HuH-7 (cell line): ENCODE data around the gene TMEM253.

Experiments
- DNase-seq: peaks from one replicate; pipeline ENCODE4 v3.0.0; 2011; ENCODE audit warnings: low spot score

Gene TMEM253

DNA sequence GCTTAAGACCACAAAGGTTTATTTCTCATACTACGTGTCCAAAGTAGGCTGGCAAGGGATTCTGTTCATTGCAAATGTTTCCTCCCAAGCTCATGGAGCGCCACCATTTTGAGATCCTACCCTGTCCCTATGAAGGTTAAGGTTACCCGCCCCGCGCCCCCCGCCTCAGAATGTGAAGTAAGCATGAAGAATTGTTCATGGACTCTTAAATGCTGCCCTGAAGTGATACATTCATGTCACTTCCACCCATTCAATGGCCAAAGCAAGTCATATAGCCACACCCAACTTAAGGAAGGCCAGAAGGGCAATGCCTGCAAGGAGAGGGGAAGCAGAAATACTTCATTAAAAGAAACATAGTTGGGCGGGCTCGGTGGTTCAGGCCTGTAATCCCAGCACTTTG, 4.2 kb downstream of the TMEM253 start:
- no peak for DNase-seq

DNA sequence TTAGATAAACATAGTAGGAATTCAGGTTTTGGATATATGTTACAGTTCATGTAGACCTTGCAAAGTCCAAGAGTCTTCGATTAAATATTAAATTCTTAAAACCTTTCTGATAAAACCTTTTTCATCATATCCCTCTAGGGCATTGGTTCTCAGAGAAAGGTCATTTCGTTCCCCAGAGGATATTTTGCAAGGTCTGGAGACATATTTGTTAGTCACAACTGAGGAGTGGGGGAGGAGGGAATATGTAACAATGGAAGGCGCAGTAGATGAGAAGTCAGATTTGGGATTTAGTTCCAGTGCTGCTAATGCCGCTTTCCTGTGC, 5.3 kb downstream of the TMEM253 start:
- DNase-seq = peak; percentile 2

DNA sequence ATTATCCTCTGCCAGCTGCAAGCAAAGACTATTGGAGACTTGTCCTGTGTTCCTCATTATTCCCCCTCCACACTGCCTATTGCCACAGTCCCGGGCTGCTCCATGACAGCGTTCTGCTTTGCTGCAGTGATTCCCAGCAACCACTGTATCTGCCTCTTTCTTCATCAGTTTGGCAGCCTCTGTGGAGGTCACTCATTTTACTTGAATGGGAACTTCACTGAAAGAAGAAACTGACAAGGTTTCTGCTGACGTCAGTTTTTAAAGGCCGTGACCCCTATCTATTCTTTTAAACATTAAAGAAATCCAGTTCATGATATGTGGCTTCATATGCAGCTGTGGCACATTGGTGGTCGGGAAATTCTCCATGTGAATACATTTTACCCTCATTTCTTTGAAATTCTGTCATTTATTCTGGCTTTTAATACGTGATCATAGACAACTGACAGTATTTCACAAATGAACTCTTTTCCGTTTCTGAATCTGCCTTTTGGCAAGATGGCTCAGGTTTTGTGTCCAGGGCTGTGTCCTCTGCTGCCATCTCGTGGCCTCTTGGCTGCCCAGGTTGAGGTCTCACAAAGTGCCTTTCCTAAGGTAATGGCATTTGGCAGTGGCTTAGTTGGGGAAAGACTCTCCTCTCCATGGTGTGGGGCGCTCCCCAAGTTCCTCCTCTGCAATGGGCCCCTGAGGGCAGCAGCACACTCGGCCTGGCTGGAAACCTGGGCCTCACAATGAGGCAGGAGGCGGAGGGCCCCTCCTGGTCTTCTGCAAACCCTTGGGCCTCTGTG, 5.8 kb downstream of the TMEM253 start:
- peak; percentile 66 for DNase-seq

DNA sequence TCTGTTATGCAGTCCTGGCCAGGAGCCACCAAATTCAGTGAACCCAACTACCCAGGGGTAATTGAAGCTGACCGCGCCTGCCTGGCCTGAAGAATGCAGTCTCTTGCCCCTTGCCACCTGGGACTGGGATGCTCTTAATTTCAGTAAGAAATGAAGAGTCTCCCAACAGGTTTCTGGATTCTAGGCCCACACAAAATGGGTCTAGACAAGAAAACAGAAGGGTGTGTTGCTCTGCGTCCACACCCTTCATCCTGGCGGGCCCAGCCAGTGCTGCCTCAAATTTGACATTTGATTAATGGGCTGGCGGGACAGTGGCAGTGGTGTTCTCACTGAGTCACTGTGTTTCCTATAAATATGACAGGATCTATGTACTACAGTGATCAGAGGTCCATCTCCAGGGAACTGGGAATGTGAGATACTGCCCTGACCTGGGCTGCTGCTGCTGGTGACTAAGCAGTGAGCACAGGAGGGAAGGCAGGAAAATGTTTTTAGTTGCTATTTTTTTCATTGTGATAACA, 6.5 kb downstream of the TMEM253 start:
- no peak for DNase-seq

DNA sequence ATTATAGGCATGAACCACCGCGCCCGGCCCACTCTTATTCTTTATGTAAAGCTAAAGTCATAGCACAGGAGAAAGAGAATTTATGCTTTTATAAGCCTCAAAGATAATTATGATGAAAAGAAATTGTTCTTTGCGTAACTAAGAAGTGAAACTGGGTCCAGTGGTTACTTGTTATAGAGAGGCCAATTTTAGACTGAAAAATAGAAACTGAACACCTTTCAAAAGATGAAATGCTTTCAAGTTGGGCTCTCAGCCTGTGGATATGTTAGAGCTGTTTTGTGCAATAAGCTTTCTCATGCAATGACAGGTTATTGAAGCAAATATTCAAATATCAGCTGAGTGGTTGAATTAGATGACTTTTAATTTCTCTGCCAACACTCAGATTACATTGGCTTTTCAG, 7.9 kb downstream of the TMEM253 start:
- DNase-seq = no peak

DNA sequence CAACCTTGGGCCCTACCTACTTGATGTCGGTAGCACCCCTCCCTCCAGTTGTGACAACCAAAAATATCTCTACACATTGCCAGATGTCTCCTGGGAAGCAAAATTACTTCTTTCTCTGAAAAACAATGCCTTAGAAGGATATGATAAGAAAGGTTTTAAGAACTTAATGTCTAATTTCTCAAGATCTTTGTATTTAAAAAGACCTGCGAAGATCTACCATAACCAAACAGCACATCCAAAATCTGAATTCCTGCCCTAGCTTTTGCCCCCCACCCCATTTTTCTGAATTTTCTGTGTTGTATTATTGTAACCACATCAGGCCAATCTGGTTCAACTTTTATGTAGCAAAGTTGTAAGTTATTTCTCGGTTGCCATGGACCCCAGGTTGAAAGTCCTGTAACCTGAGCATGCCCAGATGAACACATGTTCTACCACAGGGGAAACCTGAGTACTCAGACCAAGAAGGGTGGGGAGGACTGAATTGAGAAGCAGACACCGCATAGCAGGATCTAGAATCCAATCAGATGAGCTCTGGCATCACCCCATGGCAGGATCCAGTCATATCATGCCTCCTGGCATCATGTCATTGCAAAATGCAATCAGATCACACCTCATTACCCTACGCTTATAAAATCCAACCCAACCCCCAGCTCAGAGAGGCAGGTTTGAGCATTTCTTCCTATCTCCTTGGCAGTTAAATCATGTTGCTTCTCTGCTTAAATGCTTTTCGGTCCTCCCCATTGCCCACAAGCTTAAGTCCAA, 8.7 kb downstream of the TMEM253 start:
- DNase-seq = no peak

DNA sequence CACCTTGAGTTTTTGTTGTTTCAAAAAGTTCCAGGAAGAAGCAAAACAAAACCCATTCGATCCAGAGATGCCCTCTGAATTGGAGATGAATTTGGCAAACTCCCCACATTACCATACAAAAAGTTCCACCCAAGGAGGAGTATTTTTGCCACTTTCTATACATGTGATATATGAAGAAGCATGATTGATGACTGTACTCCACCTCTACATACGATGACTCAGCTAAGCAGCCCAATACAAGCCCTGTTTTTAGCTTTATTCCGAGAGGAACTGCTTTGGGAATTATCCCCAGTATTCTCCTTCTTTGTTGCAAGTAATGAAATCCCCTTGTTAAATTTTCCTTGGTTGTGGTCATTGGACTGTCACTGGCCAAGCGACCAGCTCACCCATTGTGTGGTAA, 11.4 kb downstream of the TMEM253 start:
- no peak for DNase-seq

DNA sequence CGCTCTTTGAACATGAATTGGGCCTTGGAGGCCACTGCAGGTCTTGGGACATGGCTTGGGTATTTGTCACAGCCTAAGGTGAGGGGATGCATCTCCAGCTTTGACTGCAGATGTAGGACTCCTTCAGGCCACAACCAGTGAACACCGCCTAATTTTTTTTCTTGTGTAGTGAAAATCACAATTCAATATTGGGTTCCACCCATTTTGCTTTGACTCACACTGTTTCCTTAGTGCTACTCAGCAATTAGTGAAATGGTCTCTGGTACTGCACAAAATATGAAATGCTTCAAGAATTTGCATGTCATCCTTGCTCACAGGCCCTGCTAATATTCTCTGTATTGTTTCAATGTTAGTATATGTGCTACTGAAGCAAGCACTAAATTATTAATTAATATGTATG, 12.5 kb downstream of the TMEM253 start:
- DNase-seq = no peak

DNA sequence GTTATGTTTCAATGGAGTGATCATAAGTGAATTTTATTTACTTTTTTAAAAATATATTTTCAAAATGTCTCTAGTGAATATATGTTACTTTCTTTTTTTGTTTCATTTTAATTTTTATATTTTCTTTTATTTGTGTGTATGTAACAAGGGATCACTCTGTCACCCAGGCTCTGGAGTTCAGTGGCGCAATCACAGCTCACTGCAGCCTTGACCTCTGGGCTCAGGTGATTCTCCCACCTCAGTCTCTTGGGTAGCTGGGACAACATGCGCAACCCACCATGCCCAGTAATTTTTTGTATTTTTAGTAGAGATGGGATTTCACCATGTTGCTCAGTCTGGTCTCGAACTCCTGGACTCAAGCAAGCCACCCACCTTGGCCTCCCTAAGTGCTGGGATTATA, 18.1 kb downstream of the TMEM253 start:
- no peak for DNase-seq

DNA sequence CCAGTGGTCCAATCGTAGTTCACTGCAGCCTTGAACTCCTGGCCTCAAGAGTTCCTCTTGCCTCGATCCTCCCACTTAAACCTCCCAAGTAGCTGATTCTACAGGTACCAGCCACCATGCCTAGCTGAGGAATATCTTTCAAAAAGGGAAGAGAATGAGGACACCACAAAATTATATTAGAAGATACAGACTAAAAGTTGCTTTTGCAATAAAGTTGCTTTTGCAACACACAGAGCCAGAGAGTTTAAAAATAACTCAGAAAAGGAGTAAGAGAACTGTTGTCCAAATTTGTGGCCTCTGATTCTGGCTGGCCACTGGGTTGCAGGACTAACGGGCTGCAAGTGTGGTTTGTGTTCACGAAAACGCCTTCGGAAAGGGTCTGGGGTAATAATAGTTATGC, 19.8 kb downstream of the TMEM253 start:
- no peak for DNase-seq

DNA sequence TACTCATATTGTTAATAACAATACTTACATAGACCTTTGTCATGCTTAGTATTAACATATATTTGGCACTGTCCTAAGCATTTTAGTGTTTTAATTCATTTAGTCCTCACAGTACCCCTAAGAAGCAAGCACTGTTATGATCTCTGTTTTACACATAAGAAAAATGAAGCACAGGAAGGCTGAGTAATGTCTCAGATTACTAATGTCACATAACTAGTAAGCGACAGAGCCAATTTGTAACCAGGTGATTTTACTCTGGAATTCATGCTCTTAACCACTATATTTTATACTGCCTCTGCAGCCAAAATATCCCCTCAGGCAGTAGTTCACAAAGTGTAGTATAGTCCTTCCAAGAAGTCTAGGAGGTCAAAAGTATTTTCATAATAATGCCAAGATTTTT, 20.3 kb downstream of the TMEM253 start:
- DNase-seq = no peak

DNA sequence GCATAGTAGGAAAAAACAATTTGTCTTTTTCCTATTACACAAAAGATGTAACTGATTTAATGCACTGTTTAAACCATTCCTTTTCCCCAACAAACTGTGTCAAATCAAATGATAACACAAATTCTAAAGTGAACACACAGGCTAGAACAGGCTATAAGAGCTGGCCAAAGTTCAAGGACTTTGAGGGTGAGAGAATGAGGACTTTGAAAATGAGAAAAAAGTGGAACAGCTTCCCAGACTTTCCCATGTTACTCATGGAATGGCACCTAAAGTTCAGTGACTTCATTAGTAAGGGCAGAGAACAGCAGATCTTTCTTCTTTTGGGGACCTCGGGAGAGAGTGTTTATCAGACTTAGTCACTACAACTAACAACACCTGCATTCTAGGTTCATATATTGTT, 22.6 kb downstream of the TMEM253 start:
- no peak for DNase-seq

DNA sequence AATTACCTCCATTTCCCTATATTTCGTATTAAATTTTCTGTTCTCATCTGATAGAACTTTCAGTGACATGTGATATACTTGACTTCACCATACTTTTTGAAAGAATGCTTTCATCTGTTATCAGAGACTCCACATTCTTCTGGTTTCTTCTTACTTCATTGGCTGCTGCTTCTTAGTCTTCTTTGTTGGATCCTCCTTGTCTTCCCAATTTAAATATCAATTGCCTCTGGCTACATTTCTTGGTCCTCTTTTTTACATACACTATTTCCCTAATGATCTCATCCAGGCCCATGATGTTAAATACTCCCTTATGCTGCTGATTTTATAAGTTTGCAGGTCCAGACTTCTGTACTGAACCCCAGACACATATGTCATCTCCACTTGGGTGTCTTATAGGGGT, 33.0 kb downstream of the TMEM253 start:
- DNase-seq = no peak

DNA sequence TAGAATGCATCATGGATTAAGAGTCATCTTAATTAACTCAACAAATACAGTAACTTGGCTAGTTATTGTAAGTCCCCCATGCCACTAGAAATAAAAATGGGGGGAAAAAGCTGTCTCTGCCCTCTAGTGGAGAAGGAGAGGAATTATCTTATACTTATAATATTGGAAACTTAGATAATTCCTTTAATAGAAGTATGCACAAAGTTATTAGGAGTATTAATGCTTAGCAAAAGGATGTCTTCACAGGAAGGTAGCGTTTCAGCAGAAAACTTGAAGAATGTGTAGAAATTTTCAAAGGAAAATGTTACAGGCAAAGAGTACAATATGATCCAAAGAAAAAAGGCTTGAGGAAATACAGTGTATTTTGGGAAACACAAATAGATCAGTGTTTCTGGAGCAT, 35.2 kb downstream of the TMEM253 start:
- peak; percentile 17 for DNase-seq

DNA sequence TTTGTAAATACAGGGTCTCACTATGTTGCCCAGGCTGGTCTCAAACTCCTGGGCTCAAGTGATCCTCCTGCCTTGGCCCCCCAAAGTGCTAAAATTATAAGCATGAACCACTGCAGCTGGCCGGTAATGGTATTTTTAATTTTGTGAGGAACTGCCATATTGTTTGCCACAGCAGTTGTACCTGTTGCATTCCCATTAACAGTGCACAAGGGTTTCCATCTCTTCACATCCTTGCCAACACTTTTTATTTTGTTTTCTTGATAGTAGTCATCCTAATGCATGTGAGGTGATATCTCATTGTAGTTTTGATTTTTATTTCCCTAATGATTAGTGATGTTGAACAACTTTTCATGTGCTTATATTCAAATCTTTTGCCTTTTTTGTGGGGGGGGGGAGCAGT, 41.5 kb downstream of the TMEM253 start:
- DNase-seq = no peak

DNA sequence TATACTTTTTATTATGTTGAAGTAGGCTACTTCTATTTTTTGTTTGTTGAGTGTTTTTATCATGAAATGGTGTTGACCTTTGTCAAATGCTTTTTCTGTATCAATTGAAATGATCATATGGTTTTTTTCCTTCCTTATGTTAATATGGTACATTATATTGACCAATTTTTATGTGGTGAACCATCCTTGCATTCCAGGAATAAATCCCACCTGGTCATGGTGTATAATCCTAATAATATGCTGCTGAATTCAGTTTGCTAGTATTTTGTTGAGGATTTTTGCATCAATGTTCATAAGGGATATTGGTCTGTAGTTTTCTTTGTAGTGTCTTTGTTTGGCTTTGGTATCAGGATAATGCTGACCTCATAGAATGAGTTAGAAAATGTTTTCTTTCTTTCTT, 44.6 kb downstream of the TMEM253 start:
- no peak for DNase-seq

DNA sequence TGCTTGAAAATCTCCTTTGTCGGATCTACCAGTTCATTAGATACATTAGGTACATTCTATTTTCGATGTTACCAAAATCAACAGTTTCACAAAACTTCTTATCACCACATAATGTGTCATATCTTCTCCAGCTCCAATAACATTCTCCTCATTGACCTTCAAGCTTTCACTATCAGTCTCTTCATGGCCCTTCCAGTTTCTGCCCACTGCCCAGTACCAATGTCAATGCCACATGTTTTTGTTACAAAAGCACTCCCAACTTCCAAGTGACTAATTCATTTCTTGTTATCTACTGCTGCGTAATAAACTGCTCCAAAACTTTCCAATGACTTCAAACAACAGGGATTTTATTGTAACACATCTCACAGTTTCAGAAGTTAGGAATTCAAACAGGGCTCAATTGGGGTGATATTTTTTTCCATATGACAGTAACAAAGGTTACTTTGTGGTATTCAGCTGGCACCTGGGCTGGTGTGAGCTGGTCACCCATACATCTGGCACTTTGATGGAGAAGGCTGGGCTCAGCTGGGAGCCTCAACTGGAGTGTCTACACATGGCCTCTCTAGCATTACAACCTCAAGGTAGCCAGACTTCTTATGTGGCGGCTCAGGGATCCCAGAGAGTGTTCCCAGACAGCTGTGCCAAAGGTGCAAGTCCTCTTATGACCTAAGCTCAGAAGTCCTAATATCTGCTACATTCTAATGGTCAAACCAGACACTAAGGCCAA, 48.9 kb downstream of the TMEM253 start:
- no peak for DNase-seq
